GM19239 (cell line): ENCODE measurements around the gene OCEL1.
"Not testable (repeated sequence)": the region's sequence is repeated elsewhere in the genome, so short reads cannot be mapped to it uniquely, and the experiment has no call there.

Experiments
- DNase-seq: peaks from one replicate; pipeline ENCODE4 v3.0.0; 2011; ENCODE audit warnings: low spot score; ENCODE audit not compliant: insufficient read length
- FAIRE-seq: peaks from 2 replicates; lab custom pipeline; 2011; peaks lifted over from hg19 to GRCh38; lab: Jason Lieb, UNC

Gene OCEL1, protein sequence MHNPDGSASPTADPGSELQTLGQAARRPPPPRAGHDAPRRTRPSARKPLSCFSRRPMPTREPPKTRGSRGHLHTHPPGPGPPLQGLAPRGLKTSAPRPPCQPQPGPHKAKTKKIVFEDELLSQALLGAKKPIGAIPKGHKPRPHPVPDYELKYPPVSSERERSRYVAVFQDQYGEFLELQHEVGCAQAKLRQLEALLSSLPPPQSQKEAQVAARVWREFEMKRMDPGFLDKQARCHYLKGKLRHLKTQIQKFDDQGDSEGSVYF

DNA sequence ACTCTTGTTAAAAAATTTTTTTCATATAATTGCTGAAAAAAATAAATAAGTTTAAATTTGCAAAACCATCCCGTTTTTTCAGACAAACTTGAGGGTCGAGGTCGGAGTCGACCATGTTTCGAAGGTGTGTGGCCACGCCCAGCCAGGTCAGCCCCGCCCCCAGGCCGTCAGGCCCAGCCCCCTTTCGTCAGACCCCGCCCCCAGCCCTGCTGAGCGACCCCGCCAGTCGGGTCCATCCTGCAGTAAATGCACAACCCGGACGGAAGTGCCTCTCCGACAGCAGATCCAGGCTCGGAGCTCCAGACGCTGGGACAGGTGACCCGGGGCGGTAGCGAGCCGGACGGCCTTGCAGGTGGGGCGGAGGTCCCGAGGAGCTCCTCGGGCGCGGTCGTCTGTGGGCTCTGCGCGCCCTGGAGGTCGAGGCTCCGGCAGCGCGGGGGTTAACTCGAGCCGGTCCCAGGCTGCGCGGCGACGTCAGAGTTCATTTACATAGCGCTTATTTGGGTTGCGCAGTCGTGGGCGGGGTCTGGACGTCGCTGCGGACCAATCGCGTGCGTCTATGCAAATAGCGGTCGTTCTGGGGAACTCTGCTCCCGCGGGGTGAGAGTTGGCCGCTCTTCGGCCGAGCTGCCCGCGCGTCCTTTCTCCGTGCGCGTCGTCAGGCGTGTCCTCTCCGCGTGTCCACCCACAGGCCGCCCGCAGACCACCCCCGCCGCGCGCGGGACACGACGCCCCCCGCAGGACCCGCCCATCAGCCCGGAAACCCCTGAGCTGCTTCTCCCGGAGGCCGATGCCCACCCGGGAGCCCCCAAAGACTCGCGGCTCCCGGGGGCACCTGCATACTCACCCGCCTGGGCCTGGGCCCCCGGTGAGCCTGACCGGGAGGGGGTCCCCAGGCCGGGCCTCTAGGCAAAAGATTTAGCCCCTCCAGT is at the start of gene OCEL1:
TSS of gene OCEL1 (plus strand) at position 225 of the 932 bp plus-strand sequence. CDS start at position 247, 22 bp downstream.
- FAIRE-seq (peak; percentile 96), DNase-seq (peak; percentile 92)

DNA sequence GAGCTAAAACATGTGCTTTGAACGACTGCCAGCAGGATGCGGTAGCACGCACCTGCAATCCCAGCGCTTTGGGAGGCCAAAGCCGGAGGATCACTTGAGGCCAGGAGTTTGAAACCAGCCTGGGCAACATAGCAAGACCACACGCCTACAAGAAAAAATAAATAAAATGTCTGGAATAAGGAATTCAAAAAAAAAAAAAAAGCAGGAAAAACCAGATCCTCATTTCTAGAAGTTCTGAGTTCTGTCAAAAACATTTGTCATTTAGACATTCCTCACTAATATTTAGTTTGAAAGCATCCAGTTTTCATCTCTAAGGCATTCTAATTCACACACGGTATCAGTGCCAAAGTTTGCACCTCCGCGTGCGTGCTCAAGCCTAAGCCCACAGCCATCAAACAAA is 47.7 kb upstream of the OCEL1 start:
- DNase-seq: no peak
- FAIRE-seq: no peak

DNA sequence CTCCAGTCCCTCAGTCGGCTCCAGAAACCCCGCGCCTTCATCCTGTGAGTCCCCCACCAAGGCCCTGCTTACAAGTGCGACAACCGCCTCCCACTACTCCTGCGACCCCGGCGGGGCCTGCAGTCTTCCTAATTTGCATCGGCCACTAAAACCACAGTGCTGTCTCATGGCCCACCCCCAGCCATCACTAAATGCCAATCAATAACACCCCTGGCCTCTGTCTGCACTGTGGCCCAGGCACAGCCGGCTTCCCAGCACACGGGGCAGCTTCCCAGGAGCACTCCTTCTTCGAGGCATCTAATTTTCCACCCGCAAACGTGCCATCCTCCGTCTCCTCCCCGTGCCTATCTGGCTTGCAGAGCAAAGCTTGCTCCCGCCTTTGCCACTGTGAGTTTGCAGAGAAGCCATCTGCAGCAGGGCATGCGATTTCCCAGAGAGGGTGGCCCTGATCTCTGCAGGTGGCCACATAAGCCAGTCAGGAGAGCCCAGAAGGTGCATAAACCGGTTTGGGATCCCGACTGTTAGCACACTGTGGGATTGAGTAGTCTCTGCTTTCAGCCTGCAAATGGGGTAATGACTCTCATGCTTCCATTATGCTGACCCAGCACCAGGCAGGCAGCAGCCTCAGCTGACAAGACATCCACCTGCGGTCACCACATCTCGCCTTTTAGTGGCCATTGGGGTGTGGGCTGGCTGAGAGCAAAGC is 44.9 kb upstream of the OCEL1 start:
- FAIRE-seq (no peak), DNase-seq (no peak)

DNA sequence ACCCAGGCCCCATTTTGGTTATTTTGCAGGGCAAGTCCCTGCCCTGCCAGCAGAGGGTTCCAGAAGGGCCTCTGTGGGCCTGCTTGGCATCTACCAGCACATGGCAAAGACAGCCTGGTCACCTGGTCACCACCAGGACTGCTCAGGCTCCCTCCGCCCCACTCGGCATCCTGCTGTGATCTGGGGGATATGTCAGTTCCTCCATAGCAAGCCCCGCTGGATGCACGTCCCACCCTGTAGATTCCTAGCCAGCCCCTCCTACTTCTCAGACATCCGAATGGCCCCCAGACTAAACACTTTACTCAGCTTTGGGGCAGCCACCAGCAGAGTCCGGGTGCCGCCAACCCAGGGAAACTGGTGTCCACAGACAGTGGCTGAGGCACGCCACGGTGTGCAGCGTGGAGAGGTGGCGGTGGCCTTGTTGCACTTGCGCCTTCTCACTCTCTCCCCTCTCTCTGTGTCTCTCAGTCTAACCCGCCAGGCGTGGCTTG is 42.7 kb upstream of the OCEL1 start:
- DNase-seq: no peak
- FAIRE-seq: no peak

DNA sequence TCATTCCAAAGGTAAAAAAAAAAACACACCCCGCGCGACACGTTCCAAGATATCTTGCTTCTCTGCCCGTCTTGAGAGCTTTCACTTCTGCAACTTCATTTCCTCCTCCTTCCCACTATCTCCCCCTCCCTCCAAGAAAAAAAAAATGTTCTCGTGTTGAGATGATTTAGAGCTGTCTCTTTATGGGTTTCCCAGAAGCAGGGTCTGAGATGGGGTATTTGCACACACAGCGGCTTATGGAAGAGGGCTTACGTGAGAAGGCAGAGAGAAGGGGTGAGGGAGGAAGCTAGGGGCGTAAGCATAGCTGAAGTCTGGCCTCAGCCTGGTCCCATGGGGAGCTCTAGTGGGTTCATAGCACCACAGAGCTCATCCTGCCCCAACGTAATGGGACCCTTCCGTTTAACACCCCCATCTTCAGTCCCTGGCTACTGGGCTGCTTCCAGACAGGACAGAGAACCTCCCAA is 42.1 kb upstream of the OCEL1 start:
- DNase-seq (peak; percentile 50), FAIRE-seq (peak; percentile 93)

DNA sequence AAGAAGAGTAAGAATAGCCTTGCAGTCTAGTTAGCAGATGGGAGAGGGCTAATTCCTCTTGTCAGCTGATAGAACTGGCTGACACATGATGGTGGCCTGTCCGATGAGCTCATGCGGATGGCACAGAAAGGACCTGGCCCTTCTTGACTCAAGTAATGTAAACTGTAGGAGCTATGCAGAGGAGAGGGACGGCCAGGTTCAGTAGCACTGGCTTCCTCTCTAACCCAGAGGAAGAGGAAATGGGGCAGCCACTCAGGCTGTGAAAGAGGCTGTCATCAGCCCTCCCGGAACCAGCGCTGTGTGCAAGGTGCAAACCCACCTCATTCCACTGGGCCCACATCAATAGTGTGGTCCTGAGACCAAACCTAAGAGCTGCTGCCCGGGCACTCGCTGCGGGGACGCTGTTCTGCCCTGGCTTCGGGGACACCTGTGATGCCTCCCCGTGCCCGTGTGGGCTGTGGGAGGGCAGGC is 41.6 kb upstream of the OCEL1 start:
- no peak for DNase-seq
- FAIRE-seq: no peak

DNA sequence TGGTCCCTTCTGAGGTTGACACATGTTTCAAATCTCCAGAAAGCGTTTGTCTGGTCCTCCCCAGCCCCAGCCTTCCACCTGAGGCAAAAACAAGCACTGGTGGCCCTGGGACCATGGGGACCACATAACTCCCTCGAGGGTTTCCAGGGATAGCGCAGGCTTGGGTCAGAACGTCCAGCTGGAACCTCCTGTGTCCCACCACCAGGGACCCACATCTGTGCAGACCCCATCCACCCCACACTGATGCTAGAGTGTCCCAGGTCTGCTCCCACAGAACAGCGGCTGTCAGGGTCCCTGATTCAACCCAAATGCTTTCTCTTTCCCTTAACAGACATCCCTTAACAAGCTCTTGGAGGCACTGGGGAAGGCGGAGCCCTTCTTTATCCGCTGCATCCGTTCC is 40.4 kb upstream of the OCEL1 start:
- DNase-seq (no peak), FAIRE-seq (no peak)

DNA sequence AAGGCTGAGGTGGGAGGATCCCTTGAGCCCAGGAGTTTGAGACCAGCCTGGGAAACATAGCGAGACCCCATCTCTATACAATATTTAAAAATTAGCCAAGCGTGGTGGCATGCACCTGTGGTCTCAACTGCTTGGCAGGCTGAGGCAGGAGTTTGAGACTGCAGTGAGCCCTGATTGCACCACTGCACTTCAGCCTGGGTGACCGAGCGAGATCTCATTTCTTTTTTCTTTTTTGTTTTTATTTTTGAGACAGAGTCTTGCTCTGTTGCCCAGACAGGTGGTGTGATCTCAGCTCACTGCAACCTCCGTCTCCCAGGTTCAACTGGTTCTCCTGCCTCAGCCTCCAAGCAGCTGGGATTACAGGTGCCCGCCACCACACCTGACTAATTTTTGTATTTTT is 34.3 kb upstream of the OCEL1 start:
- FAIRE-seq: not testable (repeated sequence)

DNA sequence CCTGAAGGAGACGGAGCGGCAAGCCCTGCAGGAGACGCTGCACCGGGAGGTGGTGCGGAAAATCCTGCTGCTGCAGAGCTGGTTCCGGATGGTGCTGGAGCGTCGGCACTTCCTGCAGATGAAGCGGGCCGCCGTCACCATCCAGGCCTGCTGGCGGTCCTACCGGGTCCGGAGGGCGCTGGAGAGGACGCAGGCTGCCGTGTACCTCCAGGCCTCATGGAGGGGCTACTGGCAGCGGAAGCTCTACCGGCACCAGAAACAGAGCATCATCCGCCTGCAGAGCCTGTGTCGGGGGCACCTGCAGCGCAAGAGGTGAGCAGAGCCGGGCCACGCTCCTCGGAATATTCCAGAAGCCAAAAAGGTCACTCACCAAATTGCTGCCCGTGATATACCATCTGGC is 33.3 kb upstream of the OCEL1 start:
- no peak for FAIRE-seq
- DNase-seq: no peak

More for the DNA sequence above, 34.3 kb upstream of the OCEL1 start:
- not testable (repeated sequence) for DNase-seq

DNA sequence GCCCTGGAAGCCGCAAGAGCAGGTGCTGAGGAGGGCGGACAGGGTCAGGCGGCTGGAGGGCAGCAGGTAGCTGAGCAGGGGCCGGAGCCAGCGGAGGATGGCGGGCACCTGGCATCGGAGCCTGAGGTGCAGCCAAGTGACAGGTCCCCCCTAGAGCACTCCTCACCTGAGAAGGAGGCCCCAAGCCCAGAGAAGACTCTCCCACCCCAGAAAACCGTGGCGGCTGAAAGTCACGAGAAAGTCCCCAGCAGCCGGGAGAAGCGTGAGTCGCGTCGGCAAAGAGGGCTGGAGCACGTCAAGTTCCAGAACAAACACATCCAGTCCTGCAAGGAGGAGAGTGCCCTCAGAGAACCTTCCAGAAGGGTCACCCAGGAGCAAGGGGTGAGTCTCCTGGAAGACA is 31.4 kb upstream of the OCEL1 start:
- FAIRE-seq (no peak), DNase-seq (no peak)

DNA sequence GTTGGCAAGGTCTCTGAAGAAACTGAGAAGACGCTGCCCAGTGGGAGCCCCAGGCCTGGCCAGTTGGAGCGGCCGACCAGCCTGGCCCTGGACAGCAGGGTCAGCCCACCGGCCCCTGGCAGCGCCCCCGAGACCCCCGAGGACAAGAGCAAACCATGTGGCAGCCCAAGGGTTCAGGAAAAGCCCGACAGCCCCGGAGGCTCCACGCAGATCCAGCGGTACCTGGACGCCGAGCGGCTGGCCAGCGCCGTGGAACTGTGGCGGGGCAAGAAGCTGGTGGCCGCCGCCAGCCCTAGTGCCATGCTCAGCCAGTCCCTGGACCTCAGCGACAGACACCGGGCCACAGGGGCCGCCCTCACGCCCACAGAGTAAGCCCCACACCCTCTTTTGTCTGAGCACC is 30.9 kb upstream of the OCEL1 start:
- DNase-seq (no peak), FAIRE-seq (no peak)

DNA sequence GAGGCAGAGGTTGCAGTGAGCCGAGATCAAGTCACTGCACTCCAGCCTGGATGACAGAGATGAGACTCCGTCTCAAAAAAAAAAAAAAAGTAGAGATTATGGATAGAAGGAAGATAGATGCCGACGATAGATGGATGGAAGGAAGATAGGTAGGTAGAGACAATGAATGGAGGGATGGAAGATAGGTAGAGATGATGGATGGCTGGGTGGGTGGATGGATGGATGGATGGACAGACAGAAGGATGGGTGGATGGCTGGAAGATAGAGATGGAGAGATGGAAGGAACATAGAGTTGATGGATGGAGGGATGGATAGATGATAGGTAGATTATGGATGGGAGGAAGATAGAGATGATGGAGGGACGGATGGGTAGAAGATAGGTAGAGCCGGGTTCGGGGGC is 29.4 kb upstream of the OCEL1 start:
- FAIRE-seq (no peak), DNase-seq (no peak)

DNA sequence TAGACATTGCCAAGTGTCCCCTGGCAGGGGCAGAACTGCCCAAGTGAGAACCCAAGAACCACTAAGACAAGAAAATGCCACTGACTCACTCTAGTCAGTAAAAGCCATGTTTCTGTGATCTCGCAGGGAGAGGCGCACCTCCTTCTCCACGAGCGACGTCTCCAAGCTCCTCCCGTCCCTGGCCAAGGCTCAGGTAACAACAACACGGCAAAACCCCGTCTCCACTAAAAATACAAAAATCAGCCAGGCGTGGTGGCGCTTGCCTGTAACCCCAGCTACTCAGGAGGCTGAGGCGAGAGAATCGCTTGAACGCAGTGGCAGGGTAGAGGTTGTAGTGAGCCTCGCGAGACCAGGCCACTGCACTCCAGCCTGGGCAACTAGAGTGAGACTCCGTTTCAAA is 28.4 kb upstream of the OCEL1 start:
- FAIRE-seq: no peak

DNA sequence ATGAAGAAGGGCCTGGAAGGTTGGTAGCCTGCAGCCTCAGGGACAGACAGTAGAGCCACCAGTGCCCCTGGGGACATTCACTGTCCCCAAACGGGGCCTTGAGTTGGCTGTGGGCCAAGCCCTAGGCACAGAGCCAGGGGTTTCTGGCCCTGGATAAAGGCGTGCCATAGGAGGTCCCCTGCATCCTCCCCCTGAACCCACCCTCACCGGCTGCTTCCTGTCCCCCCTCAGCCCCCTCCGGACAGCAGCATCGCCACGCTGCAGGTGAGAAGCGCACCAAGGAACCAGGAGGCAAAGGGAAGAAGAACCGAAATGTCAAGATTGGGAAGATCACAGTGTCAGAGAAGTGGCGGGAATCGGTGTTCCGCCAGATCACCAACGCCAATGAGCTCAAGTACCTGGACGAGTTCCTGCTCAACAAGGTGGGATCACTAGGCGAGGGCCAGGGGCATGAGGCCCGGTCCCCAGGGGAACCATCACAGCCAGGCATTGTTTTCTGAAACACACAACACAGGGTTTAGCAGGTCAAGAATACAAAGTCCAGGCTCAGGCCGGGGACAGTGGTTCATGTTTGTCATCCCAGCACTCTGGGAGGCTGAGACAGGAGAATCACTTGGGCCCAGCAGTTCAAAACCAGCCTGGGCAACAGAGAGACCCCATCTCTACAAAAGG is 25.5 kb upstream of the OCEL1 start:
- no peak for DNase-seq
- FAIRE-seq: no peak

More for the DNA sequence above, 28.4 kb upstream of the OCEL1 start:
- DNase-seq: no peak

DNA sequence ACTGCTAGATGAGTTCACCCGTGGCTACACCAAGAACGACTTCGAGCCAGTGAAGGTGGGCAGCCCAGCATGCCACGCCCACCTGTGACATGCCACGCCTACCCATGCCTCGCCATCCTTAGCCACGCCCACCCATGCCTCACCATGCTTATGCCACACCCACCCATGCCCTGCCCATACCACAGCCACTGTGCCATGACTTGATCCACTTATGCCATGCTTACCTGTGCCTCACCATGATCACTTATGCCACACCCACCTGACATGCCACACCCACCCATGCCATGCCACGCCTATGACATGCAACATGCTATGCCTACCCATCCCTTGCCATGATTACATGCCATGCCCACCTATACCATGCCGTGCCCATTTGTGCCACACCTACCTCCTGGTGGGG is 23.8 kb upstream of the OCEL1 start:
- DNase-seq: no peak
- no peak for FAIRE-seq

DNA sequence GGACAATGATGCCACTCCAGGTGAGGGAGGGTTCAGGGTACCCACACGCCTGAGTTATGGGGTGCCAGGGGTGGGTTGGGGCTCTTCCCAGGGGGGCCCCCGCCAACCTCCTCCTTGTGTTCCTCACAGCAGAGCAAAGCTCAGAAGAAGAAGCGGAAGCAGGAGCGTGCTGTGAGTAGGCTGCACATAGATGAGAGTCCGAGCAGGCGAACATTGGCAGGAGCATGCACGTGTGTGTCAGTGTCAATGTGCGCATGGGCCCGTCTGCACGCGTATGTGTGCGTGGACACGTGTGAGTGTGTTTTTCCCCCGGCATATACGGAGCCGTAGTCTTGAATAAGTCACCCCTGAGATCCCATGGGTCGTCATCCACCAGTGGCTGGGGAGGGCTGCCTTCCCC is 23.3 kb upstream of the OCEL1 start:
- DNase-seq (no peak), FAIRE-seq (no peak)

DNA sequence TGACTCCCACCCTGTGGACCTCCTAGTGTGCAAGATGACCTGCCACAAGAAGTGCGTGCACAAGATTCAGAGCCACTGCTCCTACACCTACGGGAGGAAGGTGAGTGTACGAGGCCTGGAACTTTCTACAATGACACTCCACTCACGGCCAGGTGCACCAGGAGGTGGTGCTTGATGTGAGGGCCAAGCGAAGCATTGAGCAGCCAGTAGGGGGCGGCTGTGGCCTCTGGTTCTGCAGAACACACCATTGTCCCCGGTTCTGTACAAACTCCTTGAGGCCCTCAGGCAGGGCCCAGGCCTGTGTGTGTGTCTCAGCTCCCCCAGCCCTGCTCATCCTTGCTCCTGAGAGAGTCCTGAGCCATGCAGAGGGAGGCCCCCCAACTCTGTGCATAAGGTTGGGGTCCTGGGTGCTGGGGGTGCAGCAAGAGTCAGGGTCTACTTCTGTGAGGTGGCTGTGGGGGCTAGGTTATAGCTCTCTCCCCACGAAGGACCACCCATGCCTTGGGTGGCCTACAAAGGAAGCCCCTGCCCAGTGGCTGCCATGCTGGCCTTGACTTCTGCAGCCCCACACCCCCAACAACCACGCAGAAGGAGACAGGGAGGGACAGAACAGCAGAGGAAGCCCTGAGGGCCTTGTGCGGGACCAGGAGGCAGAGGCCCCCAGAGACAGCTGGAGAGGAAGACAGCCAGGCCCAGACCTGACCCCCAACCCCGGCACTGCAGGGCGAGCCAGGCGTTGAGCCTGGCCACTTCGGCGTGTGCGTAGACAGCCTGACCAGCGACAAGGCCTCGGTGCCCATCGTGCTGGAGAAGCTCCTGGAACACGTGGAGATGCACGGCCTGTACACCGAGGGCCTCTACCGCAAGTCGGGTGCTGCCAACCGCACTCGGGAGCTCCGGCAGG is 20.5 kb upstream of the OCEL1 start:
- DNase-seq (peak; percentile 58), FAIRE-seq (no peak)

DNA sequence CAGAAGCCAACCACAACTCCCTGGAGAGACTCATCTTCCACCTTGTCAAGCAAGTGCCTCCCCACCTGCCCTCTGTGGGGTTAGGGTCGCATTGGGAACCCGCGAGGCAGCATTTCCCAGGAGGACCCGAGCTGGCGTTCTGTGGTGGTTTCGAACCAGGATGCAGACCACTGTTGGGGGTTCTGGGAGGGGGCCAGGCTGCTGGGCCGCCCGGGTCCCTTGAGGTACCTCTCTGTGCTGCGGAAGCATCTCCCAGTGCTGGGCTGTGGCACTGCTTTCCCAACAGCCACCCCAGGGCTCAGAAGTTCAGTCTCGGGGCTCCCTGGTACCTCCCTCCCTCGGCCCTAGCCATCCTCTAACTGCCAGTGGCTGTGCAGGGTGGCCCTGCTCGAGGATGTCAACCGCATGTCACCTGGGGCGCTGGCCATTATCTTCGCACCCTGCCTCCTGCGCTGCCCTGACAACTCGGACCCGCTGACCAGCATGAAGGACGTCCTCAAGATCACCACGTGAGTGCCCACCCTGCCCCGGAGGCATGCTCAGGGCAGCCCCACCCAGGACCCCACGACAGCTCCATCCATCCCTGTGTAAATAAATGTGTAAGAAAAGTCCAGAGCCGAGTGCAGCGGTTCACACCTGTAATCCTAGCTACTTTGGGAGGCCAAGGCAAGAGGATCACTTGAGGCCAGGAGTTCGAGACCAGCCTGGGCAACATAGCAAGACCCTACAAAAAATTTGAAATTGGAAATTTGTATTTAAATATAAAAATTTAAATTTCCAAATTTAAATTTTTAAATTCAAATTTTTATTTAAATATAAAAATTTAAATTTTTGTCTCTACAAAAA is 19.1 kb upstream of the OCEL1 start:
- DNase-seq (no peak), FAIRE-seq (no peak)
